GM18498 (cell line): Measurements from ENCODE around the gene C13orf42.

ENCODE experiments used
- ATAC-seq: cut with Tn5 transposase; IDR thresholded peaks from one replicate; pipeline ENCODE4 v1.9.1; 2021; ENCODE audit warnings: mild to moderate bottlenecking, moderate library complexity; ENCODE audit not compliant: unreplicated experiment

The C13orf42 gene

GRCh38 chr13:51067210-51067701 lies 43.8 kb downstream of the C13orf42 start:
- ATAC-seq, result no peak

GRCh38 chr13:51066091-51066831 lies 44.8 kb downstream of the C13orf42 start:
- peak; percentile 43 for ATAC-seq

DNA sequence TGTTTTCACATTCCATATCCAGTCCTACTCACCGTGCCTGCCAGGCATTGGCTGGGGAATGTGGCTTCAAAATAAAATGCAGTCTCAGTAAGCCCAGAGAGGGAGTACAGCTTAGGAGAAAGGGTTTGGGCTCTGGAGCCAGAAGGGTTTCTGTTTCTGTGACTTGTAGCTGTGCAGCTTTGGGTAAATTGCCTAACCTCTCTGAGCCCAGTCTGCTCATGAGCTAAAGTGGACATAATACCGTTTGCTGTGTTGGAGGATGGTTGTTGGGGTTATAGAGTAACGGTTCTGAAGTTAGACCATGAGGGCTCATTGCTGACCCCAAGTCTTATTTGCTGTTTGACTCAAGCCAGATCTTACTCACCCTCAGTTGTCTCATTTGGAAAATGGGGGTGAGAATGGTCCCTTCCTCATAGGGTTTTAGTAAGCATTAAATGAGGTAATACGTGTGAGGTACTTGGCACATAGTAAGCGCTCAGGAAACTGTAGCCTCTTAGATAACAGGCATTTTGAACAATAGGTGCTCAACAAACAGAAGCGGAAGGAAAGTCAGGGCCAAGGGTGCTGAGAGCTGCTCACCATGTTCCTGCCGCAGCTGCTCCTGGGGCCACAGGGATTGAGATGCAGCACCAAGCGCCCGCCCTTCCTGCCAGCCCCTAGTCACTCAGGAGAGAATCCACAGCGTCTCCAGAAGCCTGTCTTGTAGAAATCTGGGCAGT lies 45.5 kb downstream of the C13orf42 start:
- no peak for ATAC-seq

DNA sequence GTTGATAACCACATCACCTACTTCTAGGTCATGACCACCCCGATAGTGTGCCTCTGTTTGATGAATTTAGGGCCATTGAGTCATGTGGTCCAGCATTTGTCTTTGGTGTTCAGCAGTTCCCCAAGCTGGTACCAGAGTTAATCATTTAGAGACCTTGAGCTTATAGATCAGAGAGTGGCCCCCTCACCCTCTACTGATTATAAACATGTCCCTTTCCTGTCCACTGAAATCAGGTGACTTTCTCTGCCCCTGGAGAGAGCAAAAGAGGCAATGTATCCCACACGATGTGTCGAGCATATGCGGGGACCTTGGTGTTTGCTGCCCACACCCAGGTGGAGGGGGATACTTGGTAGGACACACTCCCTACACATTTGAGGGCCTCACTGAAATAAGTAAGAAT lies 46.3 kb downstream of the C13orf42 start:
- ATAC-seq, result no peak

DNA sequence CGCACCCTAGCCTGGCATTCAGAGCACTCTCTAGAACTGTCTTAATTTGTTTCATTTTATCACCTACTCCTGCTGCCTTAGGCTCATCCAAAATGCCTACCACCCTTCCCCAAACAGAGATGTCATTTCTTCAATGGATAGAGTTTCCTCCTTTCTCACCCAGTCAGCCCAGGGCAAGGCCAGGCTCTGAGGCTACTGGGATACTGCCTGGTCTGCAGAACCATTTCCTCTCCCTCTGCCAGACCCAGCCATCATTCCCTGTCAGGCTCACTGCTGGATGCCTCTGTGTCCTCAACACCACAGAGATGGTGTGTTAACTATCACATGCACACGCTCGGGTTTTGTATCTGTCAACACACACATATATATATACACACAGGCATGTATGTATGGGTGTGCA lies 47.2 kb downstream of the C13orf42 start:
- no peak for ATAC-seq

DNA sequence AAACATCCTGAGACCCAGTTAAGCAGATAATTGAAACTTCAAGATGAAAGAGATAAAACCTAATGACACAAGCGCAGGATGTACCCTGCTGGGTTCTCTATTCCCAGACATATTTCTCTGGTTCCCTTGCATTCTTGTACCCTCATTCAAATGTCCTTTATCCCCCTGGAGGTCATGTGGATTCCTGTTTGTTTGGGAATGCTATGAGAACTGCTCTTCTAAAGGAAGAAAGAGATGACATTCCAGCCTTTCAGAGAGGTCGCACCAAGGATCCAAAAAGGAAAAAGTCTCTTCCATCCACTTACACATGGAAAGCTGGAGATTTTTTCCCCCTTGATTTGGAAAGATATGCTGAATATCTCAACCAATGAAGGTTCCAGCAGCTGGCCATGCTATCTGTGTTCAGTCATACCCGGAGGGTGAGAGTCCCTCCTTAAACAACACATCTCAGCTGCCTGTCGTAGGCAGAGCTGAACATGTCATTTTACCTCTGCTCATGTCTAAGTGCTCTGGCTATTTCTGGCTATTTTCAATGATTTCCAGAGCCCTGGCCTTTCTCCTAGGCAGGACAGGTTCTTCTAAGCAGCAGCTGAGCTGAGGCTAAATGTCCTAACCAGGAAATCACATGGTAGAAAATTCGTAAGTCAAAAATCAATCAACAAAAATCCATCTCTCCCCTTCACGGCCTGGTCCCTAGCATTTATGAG lies 52.5 kb downstream of the C13orf42 start:
- ATAC-seq, result no peak

DNA sequence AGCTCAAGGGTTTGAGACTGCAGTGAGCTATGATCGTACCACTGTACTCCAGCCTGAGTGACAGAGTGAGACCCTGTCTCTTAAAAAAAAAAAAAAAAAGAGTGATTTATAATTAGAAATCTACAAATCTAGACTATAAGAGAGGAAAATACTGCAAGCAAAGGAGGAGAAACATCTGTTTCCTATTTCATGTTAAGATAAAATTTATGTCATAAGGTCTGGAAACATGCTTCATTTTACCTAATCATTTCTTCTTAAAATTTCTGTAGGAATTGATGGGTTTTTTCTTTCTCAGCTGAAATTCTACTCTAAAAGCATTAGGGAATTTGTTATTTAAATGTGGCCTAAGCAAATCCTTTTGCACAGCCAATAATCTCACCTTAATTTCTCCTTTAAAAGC lies 53.2 kb downstream of the C13orf42 start:
- ATAC-seq, result no peak

GRCh38 chr13:51057001-51057400 lies 54.1 kb downstream of the C13orf42 start:
- ATAC-seq, result no peak

DNA sequence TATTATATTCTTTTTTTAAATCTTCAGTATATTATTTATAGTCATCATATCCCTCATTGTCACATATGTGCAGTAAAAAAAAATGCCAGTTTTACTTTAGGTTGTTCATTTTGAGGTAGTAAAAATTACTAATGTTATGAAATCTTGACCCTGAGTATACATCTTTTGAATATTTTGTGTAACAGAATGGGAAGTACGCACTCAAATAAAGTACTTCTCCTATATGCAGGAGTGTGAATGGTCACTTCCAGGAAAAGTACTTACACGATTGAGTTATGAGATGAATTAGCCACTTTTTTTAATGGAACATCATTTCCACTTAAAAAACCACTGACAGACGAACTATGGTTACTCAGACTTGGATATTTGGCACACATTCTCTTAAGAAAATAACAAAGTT lies 58.5 kb downstream of the C13orf42 start:
- no peak for ATAC-seq

DNA sequence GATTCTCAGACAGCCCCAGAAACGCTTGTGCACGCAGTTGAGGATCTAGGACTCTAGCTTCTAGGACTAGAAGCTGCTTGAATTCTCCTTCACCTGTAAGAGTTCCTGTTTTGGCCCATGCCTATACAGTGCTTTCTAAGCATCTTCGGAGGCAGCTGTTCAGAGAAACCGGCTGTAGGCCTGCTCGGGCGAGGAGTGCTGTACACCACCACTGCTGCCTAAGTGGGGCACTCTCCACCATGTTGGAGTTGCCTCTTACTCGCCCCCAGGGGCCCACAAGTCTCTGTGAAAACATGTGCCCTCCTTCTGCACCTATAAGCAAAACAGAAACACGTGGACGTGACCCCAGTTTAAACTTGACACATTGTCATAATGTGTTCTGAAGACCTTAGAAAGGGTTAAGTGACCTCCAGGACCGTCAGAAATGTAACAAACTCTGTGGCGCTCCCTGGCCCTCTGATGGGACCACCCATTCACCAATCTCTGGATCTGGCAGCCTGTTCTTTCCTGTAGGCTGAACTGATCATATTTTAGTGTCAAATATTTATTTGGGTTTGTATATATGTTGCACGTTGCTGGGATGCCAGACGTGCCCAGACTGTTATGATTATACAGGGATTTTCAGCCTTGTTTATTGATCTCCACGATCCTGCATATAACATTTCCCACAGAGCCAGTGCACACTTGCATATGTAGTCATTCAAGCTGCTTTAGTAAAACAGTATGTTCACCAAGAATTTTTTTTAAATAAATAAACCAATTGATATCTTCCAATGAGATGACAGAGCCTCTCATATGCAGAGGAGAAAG lies 60.8 kb downstream of the C13orf42 start:
- ATAC-seq, result no peak

- ATAC-seq, result no peak
Observed at GRCh38 chr13:51048616-51049015, 62.5 kb downstream of the C13orf42 start.

GRCh38 chr13:51048166-51048461 lies 63.0 kb downstream of the C13orf42 start:
- no peak for ATAC-seq

DNA sequence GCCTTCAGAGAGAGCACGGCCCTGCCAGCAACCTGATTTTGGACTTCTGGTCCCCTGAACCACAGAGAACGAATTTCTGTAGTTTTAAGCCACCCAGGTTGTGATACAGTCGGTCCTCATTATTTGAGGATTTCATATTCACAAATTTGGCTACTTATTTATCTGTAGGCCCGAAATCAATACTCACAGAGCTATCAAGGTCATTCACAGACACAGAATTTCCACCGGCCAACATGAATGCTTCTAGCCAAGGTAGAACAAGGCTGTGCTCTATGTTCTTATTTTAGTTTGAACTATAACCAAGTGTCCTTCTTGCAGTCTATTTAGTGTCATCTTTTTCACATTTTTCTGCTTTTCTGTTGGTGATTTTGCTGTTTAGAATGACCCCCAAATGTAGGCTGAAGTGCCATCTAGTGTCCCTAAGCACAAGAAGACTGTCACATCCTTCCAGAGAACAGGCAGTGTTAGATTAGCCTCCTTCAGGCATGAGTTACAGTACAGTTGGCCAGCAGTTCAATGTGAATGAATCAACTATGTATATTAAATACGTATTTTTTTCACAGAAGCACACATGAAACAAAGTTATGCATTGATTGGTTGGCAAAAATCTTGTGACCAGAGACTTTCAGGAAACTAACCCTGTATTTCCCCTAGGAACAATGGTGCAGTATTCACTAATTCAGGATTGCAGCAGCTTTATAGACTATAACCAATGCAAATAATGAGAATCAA lies 63.5 kb downstream of the C13orf42 start:
- no peak for ATAC-seq

- no peak for ATAC-seq
Observed at GRCh38 chr13:51045451-51045850, 65.6 kb downstream of the C13orf42 start.

GRCh38 chr13:51044023-51044665 lies 66.9 kb downstream of the C13orf42 start:
- no peak for ATAC-seq

- no peak for ATAC-seq
Observed at GRCh38 chr13:51043310-51043709, 67.8 kb downstream of the C13orf42 start.

- ATAC-seq, result no peak
Observed at GRCh38 chr13:51041710-51042109, 69.4 kb downstream of the C13orf42 start.

DNA sequence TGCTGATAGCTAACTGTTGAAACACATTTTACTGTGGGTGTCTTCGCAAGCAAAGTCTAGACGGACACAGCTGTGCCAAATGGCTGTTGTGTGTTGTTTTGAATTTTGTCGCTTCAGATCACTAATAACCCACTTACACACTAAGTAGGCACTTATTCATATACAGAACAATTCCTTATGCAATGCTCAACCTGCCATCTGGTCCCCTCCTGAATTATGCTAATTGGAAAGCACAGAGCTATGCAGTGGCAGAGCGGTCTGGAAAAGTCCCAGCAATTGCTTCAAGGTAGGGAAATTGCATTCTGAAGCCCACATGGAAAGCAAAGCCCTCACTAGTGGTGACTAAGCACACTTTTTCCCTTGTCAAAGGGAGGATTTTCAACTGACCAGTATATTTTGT lies 69.9 kb downstream of the C13orf42 start:
- no peak for ATAC-seq

- ATAC-seq, result no peak
Observed at GRCh38 chr13:51040431-51040830, 70.6 kb downstream of the C13orf42 start.

- ATAC-seq, result no peak
Observed at GRCh38 chr13:51036418-51036817, 74.7 kb downstream of the C13orf42 start.
